ENCODE measurements around the gene PHACTR3.

DNA sequence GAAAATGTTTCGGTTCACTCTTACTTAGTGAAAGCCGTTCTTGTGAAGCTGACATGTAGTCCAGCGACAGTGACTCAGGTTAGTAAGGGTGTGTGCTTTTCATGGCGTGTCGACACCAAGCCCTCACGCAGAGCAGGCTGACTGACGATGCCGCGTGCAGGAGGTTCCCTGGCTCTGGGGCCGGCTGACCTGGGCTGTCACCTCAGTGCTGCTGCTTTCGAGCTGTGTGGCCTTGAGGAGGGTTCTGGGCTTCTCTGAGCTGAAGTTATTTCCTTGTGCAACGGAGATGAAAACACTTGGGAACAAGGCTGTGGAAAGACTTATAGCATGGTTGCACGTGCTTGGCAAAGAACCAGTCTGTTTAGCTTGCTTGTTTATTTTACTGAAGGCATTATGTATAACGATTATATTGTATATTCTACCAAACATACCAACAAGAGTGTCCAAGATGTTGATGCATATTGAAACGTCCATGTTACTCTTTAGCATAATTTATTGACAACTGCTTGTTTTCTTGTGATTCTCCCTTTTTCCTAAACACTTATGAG lies 59.2 kb downstream of the PHACTR3 start:
- TF ChIP-seq, protein P1, sequence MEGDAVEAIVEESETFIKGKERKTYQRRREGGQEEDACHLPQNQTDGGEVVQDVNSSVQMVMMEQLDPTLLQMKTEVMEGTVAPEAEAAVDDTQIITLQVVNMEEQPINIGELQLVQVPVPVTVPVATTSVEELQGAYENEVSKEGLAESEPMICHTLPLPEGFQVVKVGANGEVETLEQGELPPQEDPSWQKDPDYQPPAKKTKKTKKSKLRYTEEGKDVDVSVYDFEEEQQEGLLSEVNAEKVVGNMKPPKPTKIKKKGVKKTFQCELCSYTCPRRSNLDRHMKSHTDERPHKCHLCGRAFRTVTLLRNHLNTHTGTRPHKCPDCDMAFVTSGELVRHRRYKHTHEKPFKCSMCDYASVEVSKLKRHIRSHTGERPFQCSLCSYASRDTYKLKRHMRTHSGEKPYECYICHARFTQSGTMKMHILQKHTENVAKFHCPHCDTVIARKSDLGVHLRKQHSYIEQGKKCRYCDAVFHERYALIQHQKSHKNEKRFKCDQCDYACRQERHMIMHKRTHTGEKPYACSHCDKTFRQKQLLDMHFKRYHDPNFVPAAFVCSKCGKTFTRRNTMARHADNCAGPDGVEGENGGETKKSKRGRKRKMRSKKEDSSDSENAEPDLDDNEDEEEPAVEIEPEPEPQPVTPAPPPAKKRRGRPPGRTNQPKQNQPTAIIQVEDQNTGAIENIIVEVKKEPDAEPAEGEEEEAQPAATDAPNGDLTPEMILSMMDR (IDR thresholded peaks at IDR 0.05), result no peak
- no peak for TF ChIP-seq POLR2A (IDR thresholded peaks at IDR 0.05)

Data from right lobe of liver (tissue), 4 donors.